PC-3 (cell line): ENCODE measurements around the gene ARL8A.

ENCODE experiments used
- EZH2 ChIP-seq: fragments of 300-600 bp; sonication (generic); IDR thresholded peaks from one replicate; pipeline ENCODE4 v1.6.1; 2017; ENCODE audit warnings: antibody characterized with exemption, mild to moderate bottlenecking, low read length; ENCODE audit not compliant: unreplicated experiment
- EZH2phosphoT487 ChIP-seq: fragments of 300-600 bp; sonication (generic); IDR thresholded peaks from 2 replicates; pipeline ENCODE4 v1.6.1; 2018; ENCODE audit warnings: mild to moderate bottlenecking, antibody characterized with exemption, low read length, borderline replicate concordance
- TF ChIP-seq, protein P1 (sequence below): fragments of 300-600 bp; sonication (generic); conservative IDR thresholded peaks from 2 replicates; pipeline ENCODE4 v1.5.1; 2017; ENCODE audit warnings: antibody characterized with exemption, low read depth, mild to moderate bottlenecking, low read length

DNA sequence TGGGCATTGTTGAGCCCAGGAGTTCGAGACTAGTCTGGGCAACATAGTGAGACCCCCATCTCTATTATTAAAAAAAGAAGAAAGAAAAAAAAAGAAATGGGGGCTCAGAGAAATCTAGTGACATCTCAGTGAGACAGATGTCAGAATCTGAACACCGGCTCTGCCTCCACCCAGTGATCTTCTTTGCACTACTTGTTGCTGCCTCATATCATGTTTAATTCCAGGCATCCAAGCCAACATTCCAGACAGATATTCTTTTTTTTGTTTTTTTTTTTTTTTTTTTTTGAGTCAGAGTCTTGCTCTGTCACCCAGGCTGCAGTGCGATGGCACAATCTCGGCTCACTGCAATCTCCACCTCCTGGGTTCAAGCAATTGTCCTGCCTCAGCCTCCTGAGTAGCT, 5.0 kb upstream of the ARL8A start:
- TF ChIP-seq, protein P1, sequence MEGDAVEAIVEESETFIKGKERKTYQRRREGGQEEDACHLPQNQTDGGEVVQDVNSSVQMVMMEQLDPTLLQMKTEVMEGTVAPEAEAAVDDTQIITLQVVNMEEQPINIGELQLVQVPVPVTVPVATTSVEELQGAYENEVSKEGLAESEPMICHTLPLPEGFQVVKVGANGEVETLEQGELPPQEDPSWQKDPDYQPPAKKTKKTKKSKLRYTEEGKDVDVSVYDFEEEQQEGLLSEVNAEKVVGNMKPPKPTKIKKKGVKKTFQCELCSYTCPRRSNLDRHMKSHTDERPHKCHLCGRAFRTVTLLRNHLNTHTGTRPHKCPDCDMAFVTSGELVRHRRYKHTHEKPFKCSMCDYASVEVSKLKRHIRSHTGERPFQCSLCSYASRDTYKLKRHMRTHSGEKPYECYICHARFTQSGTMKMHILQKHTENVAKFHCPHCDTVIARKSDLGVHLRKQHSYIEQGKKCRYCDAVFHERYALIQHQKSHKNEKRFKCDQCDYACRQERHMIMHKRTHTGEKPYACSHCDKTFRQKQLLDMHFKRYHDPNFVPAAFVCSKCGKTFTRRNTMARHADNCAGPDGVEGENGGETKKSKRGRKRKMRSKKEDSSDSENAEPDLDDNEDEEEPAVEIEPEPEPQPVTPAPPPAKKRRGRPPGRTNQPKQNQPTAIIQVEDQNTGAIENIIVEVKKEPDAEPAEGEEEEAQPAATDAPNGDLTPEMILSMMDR, result no peak
- TF ChIP-seq EZH2phosphoT487 (no peak), EZH2 (no peak)
